NCI-H2196 treated with DMSO at 0.1 percent for 48 hours (cell line): Measurements from ENCODE around the gene KCNC1.
A peak's percentile ranks its signal among the peaks of the same experiment; 100 is the strongest.

ENCODE experiments used
- DNase-seq: peaks from one replicate; lab custom pipeline; 2025; ENCODE audit not compliant: unreplicated experiment; lab: John Stamatoyannopoulos, UW

KCNC1 gene

DNA sequence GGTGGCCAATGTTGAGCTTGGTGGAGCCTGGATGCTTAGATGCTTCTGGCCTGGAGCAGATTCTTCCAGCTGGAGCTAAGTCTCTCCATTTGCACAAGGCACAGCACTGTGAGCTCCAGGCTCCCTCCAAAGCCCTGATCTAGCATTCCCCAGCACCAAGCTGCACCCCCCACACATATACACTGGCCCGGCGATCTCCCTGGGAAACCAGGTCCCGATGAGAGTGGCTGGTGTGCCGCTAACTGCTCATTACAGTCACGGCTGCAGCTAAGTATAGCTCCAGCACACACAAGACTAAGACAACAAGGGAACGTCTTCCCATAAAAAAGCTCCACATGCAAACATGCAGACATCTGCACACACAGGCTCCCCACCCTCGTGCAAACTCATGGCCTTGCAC is 17.6 kb downstream of the KCNC1 start:
- no peak for DNase-seq

DNA sequence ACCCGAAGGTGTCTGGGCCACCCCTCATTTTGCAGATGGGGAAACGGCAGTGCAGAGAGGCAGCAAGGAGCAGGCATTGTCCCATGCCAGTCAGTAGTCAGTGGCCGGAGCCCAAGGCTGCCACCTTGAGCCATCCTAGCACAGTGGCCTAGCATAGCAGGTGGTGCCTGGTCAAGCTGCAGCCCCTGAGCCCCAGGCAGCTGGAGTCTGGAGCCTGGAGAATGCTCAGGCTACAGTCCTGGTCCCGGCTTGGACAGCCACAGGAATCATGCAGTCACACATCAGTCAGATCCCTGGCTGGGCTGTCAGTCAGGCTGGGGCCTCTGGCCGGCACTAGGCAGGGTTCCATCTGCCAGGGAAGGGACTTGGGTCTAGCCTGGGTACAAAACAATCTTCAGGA is 18.6 kb downstream of the KCNC1 start:
- DNase-seq = no peak

DNA sequence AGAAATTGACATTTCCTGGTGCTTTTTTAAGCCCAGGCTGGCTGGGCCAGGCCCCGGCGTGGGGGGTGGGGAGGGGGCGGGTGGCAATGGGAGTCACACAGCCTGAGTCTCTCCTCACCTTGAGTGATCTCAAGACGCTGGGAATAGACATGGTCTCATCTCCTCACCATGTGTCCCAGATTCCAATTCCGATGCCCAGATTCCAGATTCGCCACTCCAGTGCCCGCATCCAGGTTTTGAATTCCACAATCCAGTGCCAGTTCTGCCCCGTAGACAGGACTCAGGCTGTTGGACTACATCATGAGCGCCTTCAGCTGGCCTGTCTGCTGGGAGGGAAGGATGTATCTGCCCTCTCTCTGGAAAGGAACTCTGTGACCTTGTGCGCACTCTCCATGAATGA is 19.1 kb downstream of the KCNC1 start:
- no peak for DNase-seq

DNA sequence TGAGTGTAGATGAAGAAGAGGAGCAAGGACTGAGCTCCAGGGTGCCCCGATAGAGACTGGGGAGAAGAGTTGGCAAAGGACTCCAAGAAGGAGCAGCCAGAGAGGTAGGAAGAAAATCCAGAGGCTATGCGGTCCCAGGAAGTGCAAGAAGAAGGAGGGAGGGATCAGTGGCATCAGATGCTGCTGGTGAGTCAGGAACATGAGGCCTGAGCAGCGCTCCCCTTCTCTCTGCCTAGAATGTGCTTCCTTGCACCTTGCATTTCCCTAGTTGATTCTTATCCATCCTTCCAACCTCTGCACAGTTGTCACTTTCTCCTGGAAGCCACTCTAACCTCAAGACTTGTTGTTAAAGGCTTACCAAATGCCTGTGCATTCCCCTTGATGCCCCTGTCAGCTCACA is 21.3 kb downstream of the KCNC1 start:
- DNase-seq = no peak

DNA sequence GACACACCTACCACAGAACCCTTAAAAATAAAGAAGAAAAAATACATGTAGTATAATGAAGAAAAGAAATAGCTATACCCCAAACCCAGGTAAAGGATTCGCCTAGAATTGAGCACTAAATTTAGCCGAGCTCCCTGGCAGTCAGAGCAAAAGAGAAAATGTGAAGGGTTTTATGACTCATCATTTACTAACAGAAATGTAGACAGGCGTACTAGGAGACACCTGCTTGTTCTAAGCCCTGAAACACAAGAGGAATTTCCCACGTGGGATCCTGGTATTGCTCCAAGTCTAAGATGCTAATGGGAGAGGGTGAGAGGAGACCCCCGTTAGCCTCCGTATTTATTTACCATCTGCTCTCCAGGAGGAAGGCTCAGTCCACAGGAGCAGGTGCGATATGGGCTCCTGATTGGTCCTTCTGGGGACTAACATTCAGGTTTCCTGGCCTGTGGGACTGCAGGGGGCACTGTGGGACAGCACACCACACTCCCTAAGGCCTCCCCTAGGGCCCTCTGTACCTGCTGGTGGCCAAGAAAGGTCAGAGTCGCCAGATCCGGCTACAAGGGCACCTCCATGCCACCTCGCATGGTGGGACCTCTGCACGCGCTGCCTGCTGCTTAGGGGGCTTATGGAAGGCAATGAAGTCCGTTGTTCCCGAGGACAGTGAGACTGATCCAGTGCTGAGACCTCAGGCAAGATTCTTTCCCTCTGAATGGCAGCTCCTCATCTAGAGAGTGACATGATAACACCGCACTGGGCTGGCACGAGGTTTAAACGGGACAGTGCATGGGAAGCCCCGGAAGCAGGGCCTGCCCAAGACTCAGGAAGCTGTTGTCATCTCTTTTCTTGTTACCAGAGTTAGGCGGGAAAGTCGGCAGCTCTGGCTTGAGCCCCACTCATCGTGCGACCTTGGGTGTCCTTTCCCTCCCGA is 25.8 kb downstream of the KCNC1 start:
- peak; percentile 83 for DNase-seq

DNA sequence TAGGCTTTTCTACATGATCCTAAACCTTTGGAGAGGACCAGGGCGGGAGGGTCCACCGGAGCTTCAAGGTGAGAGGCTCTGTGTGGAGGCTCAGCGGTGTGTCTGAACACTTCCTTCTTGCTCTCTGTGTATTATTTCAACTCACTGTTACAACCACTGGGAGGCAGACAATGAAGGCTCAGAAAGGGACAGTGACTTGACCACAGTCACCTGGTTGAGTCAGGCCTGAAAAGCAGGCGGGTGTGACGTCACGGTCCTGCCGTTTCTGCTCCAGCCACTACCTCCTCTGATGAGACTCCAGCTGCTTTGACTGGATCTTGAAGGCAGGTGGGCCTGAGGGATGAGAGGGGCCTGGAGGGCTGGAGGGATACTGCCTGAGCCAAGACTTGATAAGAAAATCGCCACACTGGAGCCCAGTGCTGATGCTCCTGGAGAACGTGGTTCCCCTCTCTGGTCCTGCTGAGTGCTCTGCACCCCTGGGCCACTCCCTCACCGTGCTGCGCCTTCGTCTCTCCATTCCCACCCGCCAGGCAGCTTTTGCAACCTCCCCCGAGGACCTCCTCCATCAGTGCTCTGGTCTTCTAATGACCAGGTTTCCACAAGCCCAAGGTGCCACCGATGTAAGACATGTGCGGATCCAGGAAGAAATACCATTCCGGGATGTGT is 27.9 kb downstream of the KCNC1 start:
- no peak for DNase-seq

DNA sequence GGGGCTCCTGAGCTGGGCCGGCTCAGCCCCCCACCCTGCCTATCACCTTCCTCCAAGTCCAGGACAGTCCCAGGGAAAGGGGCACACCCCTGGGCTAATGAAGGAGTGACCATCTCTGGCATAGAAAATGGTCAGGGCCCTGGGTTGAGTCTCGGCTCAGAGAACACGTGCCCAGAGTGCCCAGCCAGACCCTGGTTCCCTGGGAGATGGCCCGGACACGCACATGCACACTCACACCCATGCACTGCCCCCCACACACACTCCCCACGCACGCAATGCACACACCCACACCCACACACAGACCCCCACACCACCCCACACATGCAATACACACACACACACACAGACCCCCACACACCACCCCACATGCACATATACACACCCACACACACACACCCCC is 28.7 kb downstream of the KCNC1 start:
- DNase-seq = no peak

DNA sequence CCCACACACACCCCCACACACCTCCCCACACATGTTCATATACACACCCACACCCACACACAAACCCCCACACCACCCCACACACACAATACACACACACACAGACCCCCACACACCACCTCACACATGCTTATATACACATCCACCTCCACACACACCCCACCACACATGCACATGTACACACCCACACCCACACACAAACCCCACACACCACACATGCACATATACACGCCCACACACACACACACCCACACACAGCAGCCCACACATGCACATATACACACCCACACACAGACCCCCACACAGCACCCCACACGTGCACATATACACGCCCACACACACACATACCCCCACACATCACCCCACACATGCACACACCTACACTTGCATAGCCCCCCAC is 29.1 kb downstream of the KCNC1 start:
- no peak for DNase-seq

DNA sequence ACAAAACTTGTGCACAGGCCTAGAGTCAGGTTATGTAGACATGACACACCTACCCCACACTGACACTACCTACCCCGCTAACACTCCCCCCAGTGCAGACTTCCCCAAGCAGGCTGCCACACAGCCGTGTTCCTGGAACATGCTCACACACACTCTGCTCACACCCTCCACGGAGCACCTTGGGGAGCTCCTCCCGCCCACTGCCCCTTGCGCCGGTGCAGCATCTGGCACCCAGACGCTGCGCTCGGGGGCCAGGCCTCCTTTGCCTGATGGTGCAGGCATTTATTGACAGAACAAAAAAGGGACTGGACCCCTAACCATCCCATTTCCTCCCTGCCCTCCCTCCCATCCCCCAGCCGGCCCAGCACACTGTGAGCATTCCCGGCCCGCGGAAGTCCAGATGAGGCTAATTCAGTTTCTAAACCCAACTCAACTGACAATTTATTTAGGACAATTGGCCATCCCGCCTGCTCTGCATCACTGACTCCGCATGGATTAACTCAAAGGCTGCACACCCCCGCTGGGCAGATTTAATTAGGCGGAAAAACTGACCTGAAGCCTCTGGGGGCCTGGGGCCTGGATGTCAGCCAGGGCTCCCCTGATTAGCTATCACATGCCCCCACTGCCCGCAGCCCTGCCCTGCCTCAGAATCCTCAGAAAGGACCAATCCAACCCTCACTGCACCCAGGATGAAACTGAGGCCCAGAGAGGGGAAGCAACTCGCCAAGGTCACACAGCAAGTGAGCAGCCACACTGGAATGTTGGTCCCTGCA is 30.1 kb downstream of the KCNC1 start:
- no peak for DNase-seq

DNA sequence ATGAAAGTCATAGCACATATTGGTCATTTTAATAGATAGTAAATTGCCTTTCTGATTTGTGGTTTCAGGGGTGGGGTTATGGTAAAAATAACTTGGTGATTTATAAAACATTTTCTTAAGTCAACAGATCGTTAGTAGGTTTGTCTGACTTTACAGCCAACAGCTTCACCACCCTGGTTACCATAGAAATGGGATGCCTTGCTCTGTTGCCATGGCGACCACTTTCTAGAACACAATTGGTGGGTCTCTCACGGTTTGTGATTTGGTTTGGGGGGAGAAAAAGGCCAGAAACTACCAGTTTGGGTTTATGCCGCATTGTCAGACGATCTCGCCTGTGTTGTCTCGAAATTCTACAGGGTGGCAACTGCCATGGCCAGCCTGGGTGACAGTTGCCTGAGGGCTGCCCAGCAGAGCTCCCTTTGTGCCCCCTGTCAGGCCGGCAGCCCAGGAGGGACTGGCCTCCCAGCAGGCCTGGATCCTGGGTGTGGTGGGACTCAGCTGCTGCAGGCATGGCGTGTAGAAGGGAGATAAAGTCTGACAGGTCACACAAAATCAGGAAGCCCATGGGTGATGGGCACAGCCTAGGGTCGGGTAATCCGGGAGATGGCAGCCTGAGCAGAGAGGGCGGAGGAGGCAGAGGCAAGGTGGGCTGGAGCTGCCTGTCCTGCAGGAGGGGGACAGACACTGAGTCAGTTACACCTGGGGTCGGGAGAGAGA is 30.9 kb downstream of the KCNC1 start:
- peak; percentile 2 for DNase-seq

DNA sequence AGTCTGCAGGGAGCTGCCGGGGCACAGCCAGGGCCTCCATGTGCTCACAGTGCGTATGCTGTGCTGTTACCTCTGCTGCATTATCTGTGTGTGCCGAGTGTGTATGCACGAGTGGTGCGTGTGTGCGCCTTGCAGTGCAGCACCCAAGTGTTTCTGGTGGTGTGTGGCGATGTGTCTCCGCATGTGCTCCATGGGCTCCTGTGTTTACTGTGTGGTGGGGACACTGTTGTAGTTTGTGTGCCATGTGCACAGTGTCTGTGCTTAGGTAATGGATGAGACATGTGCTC is 31.4 kb downstream of the KCNC1 start:
- DNase-seq = no peak

DNA sequence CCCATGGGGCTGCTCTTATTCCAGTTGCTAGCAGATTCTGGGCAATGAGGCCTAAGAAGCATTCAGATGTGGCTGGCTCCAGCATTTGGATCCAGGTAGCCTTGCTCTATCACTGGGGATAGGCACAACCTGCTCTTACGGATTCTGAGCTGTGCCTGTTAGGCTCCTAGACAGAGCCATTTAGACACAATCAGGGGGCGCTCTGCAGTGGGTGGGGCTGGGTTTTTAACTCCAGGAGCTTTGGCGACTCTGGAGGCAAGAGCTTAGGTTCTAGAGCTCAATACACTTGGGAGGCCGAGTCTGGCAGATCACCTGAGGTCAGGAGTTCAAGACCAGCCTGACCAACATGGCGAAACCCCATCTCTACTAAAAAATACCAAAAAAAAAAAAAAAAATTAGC is 32.0 kb downstream of the KCNC1 start:
- DNase-seq = no peak

DNA sequence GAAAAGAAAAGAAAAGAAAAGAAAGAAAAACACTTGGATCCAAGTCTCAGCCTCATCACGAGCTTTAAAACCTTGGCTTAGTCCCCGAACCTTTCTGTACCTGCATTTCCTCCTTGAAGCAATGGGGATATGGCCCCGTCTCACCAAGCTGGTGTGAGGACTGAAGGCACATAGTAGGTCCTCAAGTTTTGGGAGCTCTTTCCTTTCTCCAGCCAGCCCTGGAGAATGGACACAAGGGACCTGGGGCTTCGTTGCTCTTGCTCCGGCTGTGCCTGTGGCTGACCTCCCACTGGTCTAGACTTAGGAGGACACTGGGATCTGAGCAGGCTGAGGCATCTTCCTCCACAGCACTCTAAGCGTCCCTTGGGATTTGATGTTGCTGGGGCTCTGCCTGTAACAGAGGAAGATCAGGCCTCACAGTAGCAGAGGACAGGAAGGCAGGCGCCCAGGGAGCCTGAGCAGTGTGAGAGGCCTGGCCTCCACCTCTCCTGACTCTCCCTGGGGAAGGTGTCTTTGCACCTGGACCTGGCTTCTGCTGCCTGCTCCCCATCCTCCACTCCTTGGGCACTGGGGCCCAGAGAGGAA is 32.8 kb downstream of the KCNC1 start:
- DNase-seq = no peak

DNA sequence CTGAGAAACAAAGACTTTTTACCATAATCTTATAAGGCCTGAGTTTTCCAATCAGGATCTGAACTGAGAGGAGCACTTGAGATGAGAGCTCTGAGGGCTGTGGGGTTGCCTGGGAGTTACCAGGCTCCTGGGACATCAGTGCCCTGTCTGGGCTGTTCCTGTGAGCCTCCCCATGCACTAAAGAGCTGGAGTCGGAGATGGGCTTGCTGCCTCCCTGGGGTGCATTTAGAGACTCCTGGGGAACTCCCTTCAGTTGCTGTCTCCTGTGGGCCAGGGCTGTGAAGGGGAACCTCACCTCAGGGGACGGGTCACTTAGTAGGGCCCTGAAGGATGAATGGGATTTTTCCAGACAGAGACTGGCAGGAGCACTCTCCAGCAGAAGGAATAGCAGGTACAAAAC is 33.3 kb downstream of the KCNC1 start:
- DNase-seq = no peak

DNA sequence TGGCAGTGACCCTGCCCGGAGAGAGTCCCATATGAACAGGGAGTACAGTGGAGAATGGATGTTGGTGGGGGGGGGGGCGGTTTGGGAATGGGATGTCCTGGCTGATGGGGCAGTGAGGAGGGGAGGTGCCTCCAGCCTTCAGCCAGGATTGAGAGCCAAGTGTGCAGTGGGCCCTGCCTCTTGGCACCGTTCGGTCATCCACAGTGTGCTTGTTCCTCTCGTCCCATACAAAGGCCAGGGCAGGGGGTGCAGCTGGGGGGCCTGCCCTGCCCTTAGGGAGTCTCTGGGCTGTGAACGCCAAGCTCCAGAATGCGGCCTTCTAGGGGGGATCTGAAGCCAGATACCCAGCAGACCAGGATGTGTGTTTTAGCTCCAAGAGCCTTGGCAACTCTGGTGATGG is 34.0 kb downstream of the KCNC1 start:
- DNase-seq = no peak

DNA sequence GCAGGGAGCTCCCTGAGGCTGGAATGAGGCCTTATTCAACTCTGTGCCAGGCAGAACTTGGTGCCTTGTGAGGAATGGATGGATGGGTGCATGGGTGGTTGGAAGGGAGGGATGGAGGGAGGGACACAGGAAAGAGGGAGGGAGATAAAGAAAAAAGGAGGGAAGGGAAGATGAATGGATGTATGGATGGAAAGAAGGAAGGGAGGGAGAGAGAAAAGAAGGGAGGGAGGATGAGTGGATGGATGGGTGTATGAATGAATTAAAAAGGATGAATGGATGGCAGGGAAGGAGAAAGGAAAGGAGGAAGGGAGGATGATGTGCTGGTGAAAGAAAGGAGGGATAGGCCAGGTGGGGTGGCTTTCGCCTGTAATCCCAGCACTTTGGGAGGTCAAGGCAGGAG is 34.6 kb downstream of the KCNC1 start:
- DNase-seq = no peak

DNA sequence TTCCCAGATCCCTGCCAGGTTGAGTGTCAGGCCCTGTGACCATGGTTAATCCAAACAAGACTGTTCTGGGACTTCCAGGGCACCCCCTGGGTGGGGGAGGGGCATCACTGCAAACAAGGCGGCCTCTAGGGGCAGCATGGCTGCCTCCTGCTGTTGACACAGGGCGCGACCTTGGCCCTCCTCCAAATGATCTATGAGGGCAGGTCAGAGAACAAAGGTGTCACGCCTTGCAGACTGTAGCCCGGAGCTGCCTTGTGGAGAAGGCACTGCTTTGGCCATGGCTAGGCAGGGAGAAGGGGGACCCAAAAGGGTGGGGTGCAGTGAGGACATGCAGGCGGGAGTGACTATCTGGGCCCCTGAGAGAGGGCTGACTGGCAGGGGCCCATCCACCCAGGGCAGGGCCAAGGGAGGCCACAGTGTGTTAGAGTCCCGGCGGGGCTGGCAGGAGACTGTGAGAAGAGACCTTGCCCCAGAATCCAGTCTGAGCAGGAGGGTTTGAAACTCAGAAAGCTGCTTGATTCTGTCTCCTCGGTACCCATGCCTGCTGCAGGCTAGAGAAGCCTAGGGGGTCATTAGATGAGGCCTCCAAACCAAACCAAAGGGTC is 35.6 kb downstream of the KCNC1 start:
- peak; percentile 44 for DNase-seq

DNA sequence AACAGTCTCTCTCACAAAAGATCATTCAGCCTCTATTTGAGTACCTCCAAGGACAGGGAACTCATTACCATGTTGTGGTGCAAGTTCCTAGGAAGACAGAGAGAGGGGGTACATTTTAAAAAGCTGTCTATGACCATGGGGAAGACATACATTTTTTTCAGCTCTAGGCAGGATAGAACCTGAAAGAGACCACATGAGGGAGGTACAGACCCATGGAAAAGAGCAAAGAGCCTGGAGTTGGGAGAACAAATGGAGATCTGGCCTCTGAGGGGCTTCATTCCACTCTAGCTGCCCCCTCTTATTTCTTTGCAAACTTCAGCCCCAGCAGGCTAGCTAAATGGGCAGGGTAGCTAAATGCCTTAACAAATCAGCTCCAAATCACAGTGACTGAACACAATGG is 36.3 kb downstream of the KCNC1 start:
- DNase-seq = no peak

DNA sequence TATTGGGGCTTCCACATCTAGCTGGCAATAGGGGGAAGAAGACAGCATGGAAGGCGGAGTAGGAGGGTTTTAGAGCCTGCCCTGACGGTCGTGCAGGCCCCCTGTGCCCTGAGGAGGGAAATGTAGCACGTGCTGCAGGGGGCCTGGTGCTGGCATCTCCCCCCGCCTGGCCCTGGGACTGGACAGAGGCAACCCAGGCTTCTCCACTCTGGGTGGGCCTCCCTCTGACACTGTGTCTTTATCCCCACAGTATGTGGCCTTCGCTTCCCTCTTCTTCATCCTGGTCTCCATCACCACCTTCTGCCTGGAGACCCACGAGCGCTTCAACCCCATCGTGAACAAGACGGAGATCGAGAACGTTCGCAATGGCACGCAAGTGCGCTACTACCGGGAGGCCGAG is 36.8 kb downstream of the KCNC1 start:
- no peak for DNase-seq

DNA sequence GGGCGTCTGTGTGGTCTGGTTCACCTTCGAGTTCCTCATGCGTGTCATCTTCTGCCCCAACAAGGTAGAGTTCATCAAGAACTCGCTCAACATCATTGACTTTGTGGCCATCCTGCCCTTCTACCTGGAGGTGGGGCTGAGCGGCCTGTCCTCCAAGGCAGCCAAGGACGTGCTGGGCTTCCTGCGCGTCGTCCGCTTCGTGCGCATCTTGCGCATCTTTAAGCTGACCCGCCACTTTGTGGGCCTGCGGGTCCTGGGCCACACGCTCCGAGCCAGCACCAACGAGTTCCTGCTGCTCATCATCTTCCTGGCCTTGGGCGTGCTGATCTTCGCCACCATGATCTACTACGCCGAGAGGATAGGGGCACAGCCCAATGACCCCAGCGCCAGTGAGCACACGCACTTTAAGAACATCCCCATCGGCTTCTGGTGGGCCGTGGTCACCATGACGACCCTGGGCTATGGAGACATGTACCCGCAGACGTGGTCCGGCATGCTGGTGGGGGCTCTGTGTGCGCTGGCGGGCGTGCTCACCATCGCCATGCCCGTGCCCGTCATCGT is 37.3 kb downstream of the KCNC1 start:
- no peak for DNase-seq
